ENCODE results near the gene TCL1B. TPM values are rescaled to one million over a fixed set of nuclear protein-coding genes. Genes with fewer than 3 reads are reported as not detected.

The TCL1B gene
- total and polyA plus RNA-seq, 2 of the 13 experiments (the other 11 are each of a cell fraction or from before 2014, with no cell fraction given): not detected

DNA sequence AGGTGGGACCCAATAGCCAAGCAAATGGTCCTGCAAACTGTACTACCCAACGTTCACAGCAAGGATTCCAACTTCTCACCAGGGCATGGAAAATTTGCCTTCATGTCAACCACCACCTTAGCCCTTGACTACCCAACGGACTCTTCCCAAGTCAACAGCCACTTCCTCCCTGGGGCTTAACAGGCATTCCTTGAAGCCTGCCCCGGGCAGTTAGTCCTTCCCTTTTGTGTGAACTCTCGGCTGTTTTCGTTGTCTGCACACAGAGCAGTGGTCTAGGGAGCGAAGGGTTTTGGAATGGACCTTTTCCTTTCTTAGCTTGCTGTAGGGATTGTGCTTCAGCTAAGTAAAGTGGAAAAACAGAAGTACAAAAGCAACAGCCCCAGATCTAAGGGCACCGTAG is 35.2 kb upstream of the TCL1B start:
- Histone ChIP-seq H3K4me1 (ENCODE audit: insufficient read depth, low read length) (peaks cover 12% of the 10 kb centered on the region), H3K36me3 (replicated peaks in 1 of 2; ENCODE audit: control insufficient read depth in 1 of 2, insufficient read depth in 2 of 2, low read length in 2 of 2) (no peaks in the 10 kb centered on the region), H2AFZ (ENCODE audit: low read length) (no peak overlapping the region), H4K20me1 (ENCODE audit: insufficient read depth, low read length) (no peaks in the 10 kb centered on the region), H3K27me3 (ENCODE audit: control insufficient read depth in 1 of 2, insufficient read depth in 2 of 2, low read length in 2 of 2) (peaks cover 2 to 10% of the 10 kb centered on the region in 2 experiments; a peak in 2 of 5 replicates), H3K4me3 (replicated peaks in 1 of 3; ENCODE audit: insufficient read depth in 1 of 3, low read depth in 2 of 3, low read length in 3 of 3) (no peak overlapping the region), H3K9me3 (ENCODE audit: low read length) (no peaks in the 10 kb centered on the region), H3K4me2 (ENCODE audit: low read depth, low read length) (no peak overlapping the region), H3K27ac (ENCODE audit: extremely low read length, insufficient read depth, low read length) (no peak overlapping the region), H3K79me2 (ENCODE audit: insufficient read depth, low read length) (no peaks in the 10 kb centered on the region), H3K9ac (ENCODE audit: insufficient read depth, low read depth, low read length) (no peak overlapping the region)
- intact Hi-C loops (cut with micrococcal nuclease; ENCODE audit: unreplicated experiment) (no loop called here), in situ Hi-C loops (cut with HindIII; ENCODE audit: extremely low pct_ligation_motif_present, low pct_unique_long_range_greater_than_20kb) (no loop called here)
- POLR2A ChIA-PET: no interaction called here
- no peak for TF ChIP-seq POLR2AphosphoS2 (IDR thresholded peaks at IDR 0.05; ENCODE audit: low read depth, low read length)
- no peak for TF ChIP-seq SIX4 (CRISPR knock-in tag; IDR thresholded peaks at IDR 0.05)
- TF ChIP-seq CENPX (CRISPR knock-in tag; IDR thresholded peaks at IDR 0.05): no peak
- TF ChIP-seq ZNF615 (CRISPR knock-in tag; IDR thresholded peaks at IDR 0.05; ENCODE audit: borderline replicate concordance): no peak
- TF ChIP-seq GRHL1 (CRISPR knock-in tag; conservative IDR thresholded peaks at IDR 0.05): no peak
- TF ChIP-seq ATAD3A (CRISPR knock-in tag; IDR thresholded peaks at IDR 0.05): no peak
- no peak for TF ChIP-seq ZNF101 (CRISPR knock-in tag; IDR thresholded peaks at IDR 0.05; ENCODE audit: borderline replicate concordance, low read depth)
- no peak for TF ChIP-seq IRX3 (CRISPR knock-in tag; IDR thresholded peaks at IDR 0.05; ENCODE audit: borderline replicate concordance, low read depth)
- no peak for TF ChIP-seq ELF3 (CRISPR knock-in tag; IDR thresholded peaks at IDR 0.05)
- 57% methylated on average over 7 of the region's 7 CpGs for WGBS (ENCODE audit: low lambda C conversion rate)
- DNase-seq (ENCODE audit: low spot score) (no peak), ATAC-seq (no peak), FAIRE-seq (no peak)
- no TSS peak for BruUV-seq (replicated peaks)
- CTCF ChIA-PET (ENCODE audit: low intra/inter-chr PET ratio, low total read pairs): no interaction called here
